Measurements from ENCODE around the gene ZC3HAV1. TPM values are rescaled to one million over a fixed set of nuclear protein-coding genes. Genes with fewer than 3 reads are reported as not detected.

Gene ZC3HAV1
- total and polyA plus RNA-seq, 9 of the 15 experiments (the other 6 are each of a cell fraction or from before 2014, with no cell fraction given), result 11.9 to 40.5 (median 23.9) TPM

DNA sequence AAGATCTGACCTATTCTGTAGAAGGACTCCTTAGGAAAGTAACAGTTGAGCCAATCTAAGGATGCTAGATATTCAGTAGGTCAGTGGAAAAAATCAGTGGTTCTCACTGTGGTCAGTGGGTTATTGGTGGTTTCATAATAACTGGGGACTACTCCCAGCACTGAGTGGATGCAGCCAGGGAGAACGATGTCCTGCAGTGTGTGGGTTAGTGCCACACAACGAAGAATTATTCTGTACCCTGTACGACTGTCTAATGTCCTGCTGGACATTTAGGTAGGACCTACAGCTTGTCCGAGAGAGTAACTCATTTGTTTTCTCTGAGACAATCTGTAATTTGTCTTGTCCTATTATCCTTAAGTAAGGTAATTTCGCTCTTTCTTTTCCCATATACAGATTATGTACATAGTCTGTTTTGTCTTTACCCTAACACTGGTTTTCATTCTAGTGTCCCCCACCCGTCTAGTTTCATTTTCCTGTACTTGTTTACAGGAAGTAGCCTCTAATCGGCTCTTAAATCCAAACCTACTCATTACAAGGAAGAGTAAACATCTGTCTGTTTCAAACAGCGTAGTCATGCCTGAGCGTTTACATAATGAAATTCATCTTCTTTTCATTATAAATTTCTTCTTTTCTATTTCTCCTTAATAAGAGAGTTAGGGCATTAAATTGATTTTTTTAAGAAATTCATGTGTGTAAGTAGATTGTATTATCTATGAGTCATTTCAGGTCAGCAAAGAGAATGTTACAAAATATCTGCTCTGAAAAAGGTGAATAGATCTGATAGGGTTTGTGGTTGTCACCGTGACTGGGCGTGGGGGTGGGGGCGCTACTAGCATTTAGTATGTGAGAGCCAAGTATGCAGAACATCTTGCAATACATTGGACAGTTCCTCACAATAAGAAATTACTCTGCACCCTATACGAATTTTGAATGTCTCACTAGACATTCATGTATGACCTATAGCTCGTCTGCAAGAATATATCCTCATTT is 65.4 kb downstream of the ZC3HAV1 start (continued):
- TF ChIP-seq TAF15 (IDR thresholded peaks at IDR 0.05; ENCODE audit: low read depth, low read length), result no peak
- TF ChIP-seq, protein P1, sequence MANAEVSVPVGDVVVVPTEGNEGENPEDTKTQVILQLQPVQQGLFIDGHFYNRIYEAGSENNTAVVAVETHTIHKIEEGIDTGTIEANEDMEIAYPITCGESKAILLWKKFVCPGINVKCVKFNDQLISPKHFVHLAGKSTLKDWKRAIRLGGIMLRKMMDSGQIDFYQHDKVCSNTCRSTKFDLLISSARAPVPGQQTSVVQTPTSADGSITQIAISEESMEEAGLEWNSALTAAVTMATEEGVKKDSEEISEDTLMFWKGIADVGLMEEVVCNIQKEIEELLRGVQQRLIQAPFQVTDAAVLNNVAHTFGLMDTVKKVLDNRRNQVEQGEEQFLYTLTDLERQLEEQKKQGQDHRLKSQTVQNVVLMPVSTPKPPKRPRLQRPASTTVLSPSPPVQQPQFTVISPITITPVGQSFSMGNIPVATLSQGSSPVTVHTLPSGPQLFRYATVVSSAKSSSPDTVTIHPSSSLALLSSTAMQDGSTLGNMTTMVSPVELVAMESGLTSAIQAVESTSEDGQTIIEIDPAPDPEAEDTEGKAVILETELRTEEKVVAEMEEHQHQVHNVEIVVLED (CRISPR knock-in tag; IDR thresholded peaks at IDR 0.05), result no peak
- no peak for TF ChIP-seq TSC22D4 (tag; IDR thresholded peaks at IDR 0.05)
- TF ChIP-seq, protein P2, sequence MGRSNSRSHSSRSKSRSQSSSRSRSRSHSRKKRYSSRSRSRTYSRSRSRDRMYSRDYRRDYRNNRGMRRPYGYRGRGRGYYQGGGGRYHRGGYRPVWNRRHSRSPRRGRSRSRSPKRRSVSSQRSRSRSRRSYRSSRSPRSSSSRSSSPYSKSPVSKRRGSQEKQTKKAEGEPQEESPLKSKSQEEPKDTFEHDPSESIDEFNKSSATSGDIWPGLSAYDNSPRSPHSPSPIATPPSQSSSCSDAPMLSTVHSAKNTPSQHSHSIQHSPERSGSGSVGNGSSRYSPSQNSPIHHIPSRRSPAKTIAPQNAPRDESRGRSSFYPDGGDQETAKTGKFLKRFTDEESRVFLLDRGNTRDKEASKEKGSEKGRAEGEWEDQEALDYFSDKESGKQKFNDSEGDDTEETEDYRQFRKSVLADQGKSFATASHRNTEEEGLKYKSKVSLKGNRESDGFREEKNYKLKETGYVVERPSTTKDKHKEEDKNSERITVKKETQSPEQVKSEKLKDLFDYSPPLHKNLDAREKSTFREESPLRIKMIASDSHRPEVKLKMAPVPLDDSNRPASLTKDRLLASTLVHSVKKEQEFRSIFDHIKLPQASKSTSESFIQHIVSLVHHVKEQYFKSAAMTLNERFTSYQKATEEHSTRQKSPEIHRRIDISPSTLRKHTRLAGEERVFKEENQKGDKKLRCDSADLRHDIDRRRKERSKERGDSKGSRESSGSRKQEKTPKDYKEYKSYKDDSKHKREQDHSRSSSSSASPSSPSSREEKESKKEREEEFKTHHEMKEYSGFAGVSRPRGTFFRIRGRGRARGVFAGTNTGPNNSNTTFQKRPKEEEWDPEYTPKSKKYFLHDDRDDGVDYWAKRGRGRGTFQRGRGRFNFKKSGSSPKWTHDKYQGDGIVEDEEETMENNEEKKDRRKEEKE (IDR thresholded peaks at IDR 0.05; ENCODE audit: borderline replicate concordance in 1 of 2, control insufficient read depth in 1 of 2, low read depth in 2 of 2, low read length in 1 of 2), result peak in 1 of 2 experiments; percentile 68; a peak in 1 of 4 replicates
- TF ChIP-seq FOXK1 (CRISPR knock-in tag; IDR thresholded peaks at IDR 0.05; ENCODE audit: borderline replicate concordance), result no peak
- peak; percentile 40; the same call in 1 of the 2 replicates for TF ChIP-seq ZNF75A (CRISPR knock-in tag; IDR thresholded peaks at IDR 0.05)
- no peak for TF ChIP-seq SIN3B (IDR thresholded peaks at IDR 0.05; ENCODE audit: low read depth)
- TF ChIP-seq NCOA4 (IDR thresholded peaks at IDR 0.05; ENCODE audit: partially characterized antibody), result no peak
- peak; percentile 89 for TF ChIP-seq DACH1 (IDR thresholded peaks at IDR 0.05; ENCODE audit: partially characterized antibody)
- TF ChIP-seq RCOR1 (IDR thresholded peaks at IDR 0.05; ENCODE audit: borderline replicate concordance in 1 of 2, low read depth in 2 of 2, low read length in 2 of 2), result peak; percentile 65 to 96; a peak in 3 of 4 replicates
- no peak for TF ChIP-seq ETS2 (tag; IDR thresholded peaks at IDR 0.05; ENCODE audit: borderline replicate concordance, poor library complexity, severe bottlenecking)
- no peak for TF ChIP-seq TFAM (CRISPR knock-in tag; conservative IDR thresholded peaks at IDR 0.05)
- TF ChIP-seq CCNT2 (IDR thresholded peaks at IDR 0.05; ENCODE audit: borderline replicate concordance, extremely low read depth, insufficient read length, low read depth, low read length), result peak; percentile 54
- TF ChIP-seq POU5F1 (IDR thresholded peaks at IDR 0.05; ENCODE audit: borderline replicate concordance, low read depth, low read length, partially characterized antibody), result no peak
- peak in 1 of 2 experiments; percentile 71; a peak in 1 of 4 replicates for TF ChIP-seq HDAC1 (IDR thresholded peaks at IDR 0.05)
- peak; percentile 82; the same call in 1 of the 2 replicates for TF ChIP-seq POLR2AphosphoS5 (IDR thresholded peaks at IDR 0.05; ENCODE audit: control insufficient read depth, insufficient read depth, low read depth, low read length)
- TF ChIP-seq, protein P3, sequence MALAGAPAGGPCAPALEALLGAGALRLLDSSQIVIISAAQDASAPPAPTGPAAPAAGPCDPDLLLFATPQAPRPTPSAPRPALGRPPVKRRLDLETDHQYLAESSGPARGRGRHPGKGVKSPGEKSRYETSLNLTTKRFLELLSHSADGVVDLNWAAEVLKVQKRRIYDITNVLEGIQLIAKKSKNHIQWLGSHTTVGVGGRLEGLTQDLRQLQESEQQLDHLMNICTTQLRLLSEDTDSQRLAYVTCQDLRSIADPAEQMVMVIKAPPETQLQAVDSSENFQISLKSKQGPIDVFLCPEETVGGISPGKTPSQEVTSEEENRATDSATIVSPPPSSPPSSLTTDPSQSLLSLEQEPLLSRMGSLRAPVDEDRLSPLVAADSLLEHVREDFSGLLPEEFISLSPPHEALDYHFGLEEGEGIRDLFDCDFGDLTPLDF (CRISPR knock-in tag; IDR thresholded peaks at IDR 0.05), result no peak
- no peak for TF ChIP-seq SRSF7 (optimal IDR thresholded peaks at IDR 0.05; ENCODE audit: low read depth, low read length)
- no peak for TF ChIP-seq CHD4 (IDR thresholded peaks at IDR 0.05; ENCODE audit: insufficient read depth, insufficient replicate concordance, low read depth, low read length, poor library complexity, severe bottlenecking)

All from K562 (cell line).